ENCODE data around the gene RBP3. TPM values are rescaled to one million over a fixed set of nuclear protein-coding genes. Genes with fewer than 3 reads are reported as not detected.

The RBP3 gene
- under 0.01 TPM in 1 of 2 replicates, not detected in the other for total RNA-seq

DNA sequence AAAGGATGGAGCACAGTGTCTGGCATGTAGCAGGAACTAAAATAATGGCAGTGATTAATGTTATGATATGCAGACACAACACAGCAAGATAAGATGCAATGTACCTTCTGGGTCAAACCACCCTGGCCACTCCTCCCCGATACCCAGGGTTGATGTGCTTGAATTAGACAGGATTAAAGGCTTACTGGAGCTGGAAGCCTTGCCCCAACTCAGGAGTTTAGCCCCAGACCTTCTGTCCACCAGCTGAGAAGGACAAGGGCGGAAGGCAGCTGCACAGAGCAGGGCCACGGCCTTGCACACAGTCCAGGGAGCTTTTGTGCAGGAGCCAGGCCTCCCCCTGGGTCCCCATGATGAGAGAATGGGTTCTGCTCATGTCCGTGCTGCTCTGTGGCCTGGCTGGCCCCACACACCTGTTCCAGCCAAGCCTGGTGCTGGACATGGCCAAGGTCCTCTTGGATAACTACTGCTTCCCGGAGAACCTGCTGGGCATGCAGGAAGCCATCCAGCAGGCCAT, at the start of gene RBP3:
TSS of gene RBP3 (plus strand) at position 226 of the 514 bp plus-strand sequence. CDS start at position 348, 122 bp downstream.

GRCh38 chr10:47299611-47300428, 48.3 kb upstream of the RBP3 start, which contains the start of gene GDF10:
TSS of gene GDF10 (plus strand) at chr10:47300197. CDS start at chr10:47300652, 455 bp downstream.

DNA sequence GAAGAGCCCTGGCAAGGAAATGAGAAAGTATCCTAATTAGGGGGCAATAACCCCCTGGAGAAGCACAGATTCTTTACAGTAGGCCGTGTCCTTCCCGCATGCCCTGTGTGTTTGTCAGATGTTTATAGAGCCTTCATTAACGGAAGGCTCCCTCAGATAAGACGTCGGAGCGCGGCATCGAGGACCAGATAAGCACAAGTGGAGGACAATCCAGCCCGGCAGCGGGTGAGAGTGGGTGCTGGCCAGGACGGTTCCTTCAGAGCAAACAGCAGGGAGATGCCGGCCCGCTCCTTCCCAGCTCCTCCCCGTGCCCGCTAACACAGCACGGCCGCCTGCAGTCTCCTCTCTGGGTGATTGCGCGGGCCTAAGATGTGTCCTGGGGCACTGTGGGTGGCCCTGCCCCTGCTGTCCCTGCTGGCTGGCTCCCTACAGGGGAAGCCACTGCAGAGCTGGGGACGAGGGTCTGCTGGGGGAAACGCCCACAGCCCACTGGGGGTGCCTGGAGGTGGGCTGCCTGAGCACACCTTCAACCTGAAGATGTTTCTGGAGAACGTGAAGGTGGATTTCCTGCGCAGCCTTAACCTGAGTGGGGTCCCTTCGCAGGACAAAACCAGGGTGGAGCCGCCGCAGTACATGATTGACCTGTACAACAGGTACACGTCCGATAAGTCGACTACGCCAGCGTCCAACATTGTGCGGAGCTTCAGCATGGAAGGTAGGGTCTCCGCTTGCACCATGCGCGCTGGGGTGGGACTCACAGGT, 25.7 kb upstream of the RBP3 start, which contains the start of gene GDF2:
TSS of gene GDF2 (plus strand) at position 155 of the 762 bp plus-strand sequence. CDS start at position 370, 215 bp downstream.

GRCh38 chr10:47384148-47384921, 36.2 kb downstream of the RBP3 start, which contains the start of gene ZNF488:
TSS of gene ZNF488 (minus strand) at chr10:47384293. CDS start at chr10:47368829, 15,464 bp downstream.

Other genes starting within 250 kb of the RBP3 start
- not detected in 2 replicates for gene GDF10, start 48.2 kb upstream of the RBP3 start, total RNA-seq
- gene GDF2, start 25.9 kb upstream of the RBP3 start, total RNA-seq, result not detected in 2 replicates
- gene ZNF488, start 35.9 kb downstream of the RBP3 start, total RNA-seq, result 0.29 TPM in 1 of 2 replicates, not detected in the other
- gene ANXA8, start 135.8 kb downstream of the RBP3 start, total RNA-seq, result 1.8 and 5.5 TPM in 2 replicates
- gene FAM25G, start 143.3 kb downstream of the RBP3 start, total RNA-seq, result not detected in 2 replicates
- gene AGAP9, start 175.3 kb downstream of the RBP3 start, total RNA-seq, result 2.7 and 2.9 TPM in 2 replicates